A172 (cell line): Measurements from ENCODE around the gene PAQR3. TPM values are rescaled to one million over a fixed set of nuclear protein-coding genes. Genes with fewer than 3 reads are reported as not detected.

Source experiments
- DNase-seq: peaks from one replicate; pipeline ENCODE4 v3.0.0-alpha.2; 2015; ENCODE audit warnings: low spot score
- total RNA-seq: library from RNA; depleted of rRNA; stranded (reverse); fragments of >200 nt; shearing (Covaris generic); gene quantifications from 2 replicates; pipeline ENCODE4 v1.2.3, GENCODE V29; 2014; rRNA removed

The PAQR3 gene
- total RNA-seq, 1 experiment from 2014 or later, result 33.0 TPM

DNA sequence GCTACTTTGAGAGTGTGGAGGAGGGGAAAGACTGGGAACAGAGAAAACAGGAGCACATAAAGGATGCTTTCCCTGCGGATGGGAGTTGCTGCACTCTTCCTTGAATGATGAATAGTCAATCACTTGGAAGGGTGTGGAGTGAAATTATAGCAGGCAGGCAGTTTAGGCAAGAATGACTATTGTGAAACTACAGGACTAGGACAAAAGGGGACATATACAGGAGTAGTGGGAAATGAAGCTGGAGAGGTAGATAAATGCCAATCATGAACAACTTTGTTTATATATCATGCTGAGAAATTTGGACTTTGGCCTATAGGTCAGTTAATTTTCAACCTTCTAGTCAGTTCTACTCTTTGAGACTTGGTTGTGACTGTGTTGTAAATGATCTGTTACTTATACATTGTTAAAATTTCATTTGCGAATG, 76.9 kb downstream of the PAQR3 start:
- DNase-seq, result no peak

Other genes with a start within 250 kb of the PAQR3 start
- gene BMP2K, start 163.1 kb downstream of the PAQR3 start, total RNA-seq, result 16.6 and 19.7 TPM in 2 replicates